ENCODE data around the gene PRKAB2.
"Not testable (repeated sequence)": the region's sequence is repeated elsewhere in the genome, so short reads cannot be mapped to it uniquely, and the experiment has no call there.

The PRKAB2 gene

DNA sequence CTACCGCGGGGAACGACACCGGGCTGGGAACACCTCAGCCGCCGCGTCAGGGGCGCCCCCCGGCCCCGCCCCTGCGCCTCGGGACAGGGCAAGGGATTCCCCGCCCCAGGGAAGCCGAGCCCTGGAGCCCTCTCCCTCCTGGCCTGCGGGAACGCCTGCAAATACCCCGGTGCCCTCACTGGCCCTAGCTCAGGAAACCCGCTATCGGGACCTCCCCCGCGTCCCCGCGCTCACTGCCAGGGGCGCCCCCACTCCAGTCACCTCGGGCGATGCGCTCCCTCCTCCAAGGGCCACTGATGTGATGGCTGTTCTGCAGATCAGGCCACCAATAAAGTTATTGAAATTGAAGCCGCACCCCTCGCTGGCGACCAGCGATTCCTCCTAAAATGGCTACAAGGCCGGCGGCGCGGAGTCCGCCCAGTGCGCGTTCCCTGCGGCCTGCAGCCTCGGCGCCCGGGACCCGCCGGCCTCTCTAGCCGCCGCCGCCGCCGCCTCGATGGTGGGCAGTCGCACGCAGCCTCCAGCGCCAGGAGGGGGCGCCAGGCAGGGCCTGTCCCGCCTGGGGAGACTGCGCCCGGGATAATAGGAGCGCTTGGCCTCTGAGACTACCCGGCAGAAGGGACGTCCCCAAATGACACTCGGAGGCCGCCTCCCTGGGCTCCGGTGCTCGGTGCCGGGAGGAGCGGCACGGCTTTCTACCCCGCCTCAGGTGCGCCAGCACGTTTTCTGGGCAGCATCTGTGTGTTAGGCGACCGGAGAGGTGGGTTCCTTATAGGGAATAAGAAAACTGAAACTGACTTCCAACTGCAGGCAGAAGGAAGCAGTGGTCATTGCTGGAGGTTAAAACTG is at the start of gene PRKAB2:
Gene PRKAB2, minus strand, starts transcription at position 303 of the 849 bp plus-strand sequence. CDS start 326 bp downstream, outside the sequence.
- peak; percentile 93 for DNase-seq
- ATAC-seq, result peak; percentile 94

DNA sequence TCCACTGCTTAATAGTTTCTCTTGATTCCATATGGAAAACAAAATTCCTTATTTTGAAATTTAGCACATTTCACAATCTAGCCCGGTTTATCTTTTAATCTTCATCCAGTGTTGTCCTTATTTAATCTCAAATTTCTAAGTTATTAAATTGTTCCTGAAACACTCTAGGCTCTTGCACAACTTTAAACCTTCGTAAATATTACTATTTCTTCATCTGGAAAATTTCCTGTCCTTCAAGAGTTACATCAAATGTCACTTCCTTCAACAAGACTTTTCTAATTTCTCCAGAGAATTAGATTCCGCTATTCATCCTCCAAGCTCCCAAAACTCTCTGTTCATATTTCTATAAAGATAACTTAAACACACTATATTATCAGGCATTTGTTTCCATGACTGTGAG is 46.3 kb upstream of the PRKAB2 start:
- ATAC-seq (no peak), DNase-seq (no peak)

- no peak for DNase-seq
Observed at GRCh38 chr1:147217141-147217540, 44.9 kb upstream of the PRKAB2 start.

GRCh38 chr1:147216124-147216523 is 43.9 kb upstream of the PRKAB2 start:
- no peak for DNase-seq
- ATAC-seq, result no peak

More at GRCh38 chr1:147217141-147217540, 44.9 kb upstream of the PRKAB2 start:
- ATAC-seq, result no peak

- no peak for DNase-seq
- ATAC-seq, result no peak
Observed at GRCh38 chr1:147215540-147215916, 43.3 kb upstream of the PRKAB2 start.

- ATAC-seq, result no peak
- DNase-seq, result no peak
Observed at GRCh38 chr1:147214842-147215539, 42.7 kb upstream of the PRKAB2 start.

GRCh38 chr1:147214325-147214724 is 42.1 kb upstream of the PRKAB2 start:
- ATAC-seq, result no peak
- DNase-seq, result no peak

- DNase-seq (no peak), ATAC-seq (no peak)
Observed at GRCh38 chr1:147213271-147213670, 41.0 kb upstream of the PRKAB2 start.

DNA sequence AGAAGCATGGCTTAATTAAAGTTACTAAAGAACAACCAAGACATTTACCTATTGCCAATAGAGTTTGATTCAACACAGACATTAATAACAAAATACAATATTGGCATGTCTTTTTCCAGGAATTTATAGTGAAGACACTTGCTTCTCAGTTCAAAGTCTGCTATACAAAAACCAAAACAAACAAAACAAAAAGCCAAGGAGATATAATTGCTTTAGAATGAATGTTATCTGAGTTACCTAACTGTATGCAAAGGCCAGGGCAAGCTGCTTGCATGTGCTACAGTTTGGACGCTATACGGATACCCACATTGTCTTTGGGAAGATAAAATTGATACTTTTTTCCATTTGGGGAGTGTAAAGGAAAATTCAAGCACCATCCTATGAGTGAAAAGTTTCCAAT is 39.3 kb upstream of the PRKAB2 start:
- no peak for ATAC-seq
- DNase-seq, result no peak

DNA sequence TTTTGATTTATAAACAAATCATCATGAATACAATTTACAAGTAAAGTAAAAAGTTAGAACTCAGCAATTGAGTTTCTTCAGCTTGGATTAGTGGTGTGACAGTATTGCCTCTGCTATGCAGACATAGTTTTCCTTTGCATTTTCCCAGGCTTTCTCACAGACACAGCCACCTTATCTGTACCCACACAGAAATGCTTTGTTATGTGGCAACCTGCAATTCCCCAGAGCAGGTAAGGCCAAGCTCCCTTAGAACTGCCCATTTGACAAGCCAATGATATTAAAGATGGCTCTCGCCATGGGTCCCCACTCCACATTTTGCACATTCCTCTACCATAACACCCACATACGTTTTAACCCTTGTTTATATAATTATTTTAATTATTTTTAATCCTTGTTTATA is 38.7 kb upstream of the PRKAB2 start:
- ATAC-seq (no peak), DNase-seq (no peak)

GRCh38 chr1:147209825-147210821 is 37.9 kb upstream of the PRKAB2 start:
- ATAC-seq, result no peak
- DNase-seq, result no peak

GRCh38 chr1:147208619-147209018 is 36.3 kb upstream of the PRKAB2 start:
- DNase-seq, result no peak
- ATAC-seq, result no peak

- DNase-seq (no peak), ATAC-seq (no peak)
Observed at GRCh38 chr1:147207192-147207591, 34.9 kb upstream of the PRKAB2 start.

GRCh38 chr1:147204080-147204479 is 31.8 kb upstream of the PRKAB2 start:
- DNase-seq (no peak), ATAC-seq (no peak)

DNA sequence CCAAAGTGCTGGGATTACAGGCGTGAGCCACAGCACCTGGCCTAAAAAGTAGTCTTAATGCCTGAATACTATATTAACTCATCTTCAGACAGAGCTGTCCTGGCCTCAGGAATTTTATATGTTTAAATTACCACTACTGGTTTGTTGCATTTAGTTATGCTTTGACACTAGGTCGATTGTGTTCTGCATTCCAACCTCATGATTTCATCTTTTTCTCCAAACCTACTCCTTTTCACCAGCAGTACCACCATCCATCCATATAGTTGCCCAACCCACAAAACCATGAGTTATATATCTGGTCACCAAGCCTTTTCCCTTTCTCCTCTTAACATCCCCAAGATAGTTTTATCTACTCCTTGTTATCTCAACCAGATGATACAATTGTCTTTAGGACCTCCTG is 30.3 kb upstream of the PRKAB2 start:
- DNase-seq (no peak), ATAC-seq (no peak)

DNA sequence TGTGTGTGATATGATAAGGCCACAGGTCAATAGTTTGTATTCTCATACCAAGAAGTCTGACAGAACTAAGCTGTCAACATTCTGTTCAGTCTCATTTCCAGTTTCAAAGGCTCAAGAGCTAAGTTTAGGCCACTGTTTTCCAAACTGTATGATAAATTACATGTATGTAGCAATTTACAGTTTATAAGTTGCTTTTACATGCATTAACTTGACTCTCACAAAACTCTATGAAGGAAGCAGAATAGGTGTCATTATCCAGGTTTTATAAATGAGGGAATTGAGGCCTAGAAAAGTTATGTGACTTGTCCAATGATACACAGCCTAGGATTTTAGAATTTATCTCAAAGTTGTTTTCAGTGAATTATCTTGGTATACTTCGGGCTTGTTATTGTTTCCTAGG is 29.5 kb upstream of the PRKAB2 start:
- ATAC-seq (no peak), DNase-seq (no peak)

- ATAC-seq (no peak), DNase-seq (no peak)
Observed at GRCh38 chr1:147201276-147201675, 29.0 kb upstream of the PRKAB2 start.

GRCh38 chr1:147197324-147197723 is 25.1 kb upstream of the PRKAB2 start:
- not testable (repeated sequence) for ATAC-seq, DNase-seq

DNA sequence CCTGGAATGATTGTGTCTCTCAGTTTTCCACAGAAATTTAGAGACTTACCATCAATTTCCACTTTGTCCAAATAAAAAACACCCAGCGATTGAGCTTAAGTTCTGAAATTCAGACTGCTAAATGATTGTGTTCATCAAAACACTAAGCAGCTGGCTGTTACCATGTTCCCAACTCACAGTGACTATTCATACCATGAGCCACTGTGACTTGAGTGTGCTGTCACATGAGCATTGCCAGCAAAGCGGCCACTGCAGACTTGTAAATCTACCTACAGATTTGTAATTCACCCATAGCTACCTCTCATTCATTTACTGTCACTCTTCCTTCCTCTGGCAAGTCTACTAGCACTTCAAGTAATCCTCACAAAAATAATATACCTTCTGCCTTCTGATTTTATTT is 17.2 kb upstream of the PRKAB2 start:
- DNase-seq (no peak), ATAC-seq (no peak)

- ATAC-seq, result no peak
- DNase-seq, result no peak
Observed at GRCh38 chr1:147185432-147185831, 13.2 kb upstream of the PRKAB2 start.

DNA sequence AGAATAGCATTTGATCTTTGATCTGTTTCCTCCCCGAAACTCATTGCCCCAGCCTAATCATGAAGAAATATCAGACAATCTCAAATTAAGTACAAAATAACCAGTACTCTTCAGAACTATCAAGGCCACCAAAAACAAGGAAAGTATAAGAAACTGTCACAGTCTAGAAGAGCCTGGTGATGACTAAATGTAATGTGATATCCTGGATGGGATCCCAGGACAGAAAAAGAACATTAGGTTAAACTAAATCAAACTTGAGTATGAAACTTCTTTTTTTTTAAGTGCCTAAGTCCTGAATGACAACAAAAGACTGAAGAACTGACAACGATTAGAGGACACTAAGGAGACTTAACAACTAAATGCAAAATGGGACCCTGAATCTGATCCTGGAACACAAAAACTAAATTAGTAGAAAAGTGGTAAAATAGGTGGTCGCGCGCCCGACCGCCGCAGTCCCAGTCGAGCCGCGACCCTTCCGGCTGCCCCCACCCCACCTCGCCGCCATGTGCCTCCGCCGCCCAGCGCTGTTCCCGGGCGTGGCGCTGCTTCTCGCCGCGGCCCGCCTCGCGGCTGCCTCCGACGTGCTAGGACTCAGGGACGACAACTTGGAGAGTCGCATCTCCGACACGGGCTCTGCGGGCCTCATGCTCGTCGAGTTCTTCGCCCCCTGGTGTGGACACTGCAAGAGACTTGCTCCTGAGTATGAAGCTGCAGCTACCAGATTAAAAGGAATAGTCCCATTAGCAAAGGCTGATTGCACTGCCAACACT is 5.5 kb upstream of the PRKAB2 start:
- peak; percentile 11 for DNase-seq

More for the DNA sequence above, 5.5 kb upstream of the PRKAB2 start:
- no peak for ATAC-seq
